Glomerular endothelial cell (primary cell): ENCODE results near the gene OR7A17. TPM values are rescaled to one million over a fixed set of nuclear protein-coding genes. Genes with fewer than 3 reads are reported as not detected.

Source experiments
- DNase-seq: peaks from one replicate; pipeline ENCODE4 v3.0.0-alpha.2; 2011; ENCODE audit warnings: low read depth, low spot score; ENCODE audit errors: extremely low read depth
- total RNA-seq: library from RNA; depleted of rRNA; stranded (reverse); fragments of >200 nt; gene quantifications from 2 replicates; pipeline ENCODE4 v1.2.3, GENCODE V29; 2015

OR7A17 gene
- total RNA-seq = not detected in 2 replicates

- DNase-seq = no peak
Observed at GRCh38 chr19:14886032-14886431, at the start of gene OR7A17. TSS of gene OR7A17 (minus strand) at chr19:14886132. CDS start at chr19:14881355, 4,777 bp downstream.

GRCh38 chr19:14933506-14933905, 47.6 kb upstream of the OR7A17 start:
- no peak for DNase-seq

DNA sequence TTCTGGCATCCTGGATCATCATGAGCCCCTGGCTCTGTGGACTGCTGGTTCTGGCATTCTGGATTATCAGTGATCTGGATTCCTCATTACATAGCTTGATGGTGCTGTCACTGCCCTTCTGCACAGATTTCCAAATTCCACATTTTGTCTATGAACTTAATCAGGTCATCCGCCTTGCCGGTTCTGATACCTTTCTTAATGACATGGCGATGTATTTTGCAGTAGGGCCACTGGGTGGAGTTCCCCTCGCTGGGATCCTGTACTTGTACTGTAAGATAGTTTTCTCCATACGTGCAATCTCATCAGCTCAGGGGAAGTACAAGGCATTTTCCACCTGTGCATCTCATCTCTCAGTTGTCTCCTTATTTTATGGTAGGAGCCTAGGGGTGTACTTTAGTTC, 30.9 kb upstream of the OR7A17 start:
- DNase-seq = no peak

DNA sequence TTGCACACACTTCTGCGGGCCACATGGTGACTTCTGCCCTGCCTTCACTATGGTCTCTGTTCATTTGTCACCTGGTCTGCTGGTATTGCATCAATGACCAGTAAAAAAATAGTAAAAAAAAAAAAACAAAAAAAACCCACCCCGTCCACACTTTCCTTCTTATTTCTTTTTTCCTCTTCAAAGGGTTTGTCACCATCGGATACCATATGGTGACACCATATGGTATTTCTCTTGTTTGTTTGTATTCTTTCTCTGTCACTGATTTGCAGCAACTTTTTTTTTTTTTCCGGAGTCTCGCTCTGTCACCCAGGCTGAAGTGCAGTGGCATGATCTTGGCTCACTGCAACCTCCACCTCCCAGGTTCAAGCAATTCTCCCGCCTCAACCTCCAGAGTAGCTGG, 29.2 kb upstream of the OR7A17 start:
- DNase-seq = no peak

GRCh38 chr19:14906711-14907110, 20.8 kb upstream of the OR7A17 start:
- DNase-seq = no peak

DNA sequence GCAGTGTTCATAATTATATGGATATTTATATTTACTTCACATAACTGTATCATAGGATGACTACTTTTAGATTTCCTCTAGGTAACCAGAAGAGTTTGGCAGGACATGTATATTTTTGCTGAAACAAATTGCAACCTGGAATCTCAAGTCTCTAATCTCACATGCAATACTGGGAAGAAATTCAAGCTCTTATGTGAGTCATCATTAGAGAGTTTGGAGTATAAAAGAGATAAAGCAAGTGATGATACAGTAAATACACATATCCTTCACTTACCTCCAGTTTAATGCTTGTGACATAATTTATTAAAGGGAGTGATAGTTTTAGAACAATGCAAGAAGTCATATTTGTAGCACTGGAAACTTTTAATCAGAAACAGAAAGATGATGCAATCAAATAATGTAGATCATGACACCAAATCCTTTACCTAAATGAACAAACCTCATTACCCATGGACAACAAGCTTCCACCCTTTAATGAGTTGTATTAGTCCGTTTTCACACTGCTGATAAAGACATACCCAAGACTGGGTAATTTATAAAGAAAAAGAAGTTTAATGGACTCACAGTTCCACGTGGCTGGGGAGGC, 15.8 kb upstream of the OR7A17 start:
- no peak for DNase-seq

DNA sequence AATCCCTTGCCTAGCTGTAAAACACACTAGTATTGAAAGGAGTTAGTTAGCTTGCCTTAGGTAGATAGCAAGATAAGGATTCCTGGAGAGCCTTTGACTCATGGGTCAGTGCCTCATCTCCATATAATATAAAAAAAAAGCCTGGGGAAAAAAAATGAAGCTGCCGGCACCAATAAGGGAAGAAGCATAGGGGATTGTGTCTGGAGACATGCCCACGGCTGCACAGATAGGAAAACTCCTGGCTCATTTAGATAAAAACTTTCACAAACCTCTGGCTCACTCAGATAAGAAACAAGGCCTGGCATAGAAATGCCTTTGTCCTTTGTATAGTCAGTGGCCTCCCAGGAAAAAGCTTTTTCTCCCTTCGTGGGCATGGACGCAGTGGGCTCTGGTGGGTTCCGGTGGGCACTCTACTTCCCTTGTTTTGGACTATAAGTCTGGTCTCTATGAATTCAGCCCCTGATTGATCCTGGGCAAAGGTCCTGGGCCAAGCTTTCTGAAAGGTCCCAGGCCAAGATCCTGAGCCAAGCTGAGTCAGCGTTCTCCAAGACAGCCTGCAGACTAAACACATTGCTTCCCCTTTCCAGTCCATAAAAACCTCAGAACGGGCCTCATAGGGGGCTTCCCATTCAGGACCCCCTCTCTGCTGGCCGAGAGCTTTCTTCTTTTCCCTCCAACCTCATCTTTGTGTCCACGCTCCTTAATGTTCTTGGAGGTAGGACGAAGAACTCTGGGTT, 4.9 kb upstream of the OR7A17 start:
- DNase-seq = no peak

GRCh38 chr19:14889994-14890642, 4.2 kb upstream of the OR7A17 start:
- DNase-seq = no peak

DNA sequence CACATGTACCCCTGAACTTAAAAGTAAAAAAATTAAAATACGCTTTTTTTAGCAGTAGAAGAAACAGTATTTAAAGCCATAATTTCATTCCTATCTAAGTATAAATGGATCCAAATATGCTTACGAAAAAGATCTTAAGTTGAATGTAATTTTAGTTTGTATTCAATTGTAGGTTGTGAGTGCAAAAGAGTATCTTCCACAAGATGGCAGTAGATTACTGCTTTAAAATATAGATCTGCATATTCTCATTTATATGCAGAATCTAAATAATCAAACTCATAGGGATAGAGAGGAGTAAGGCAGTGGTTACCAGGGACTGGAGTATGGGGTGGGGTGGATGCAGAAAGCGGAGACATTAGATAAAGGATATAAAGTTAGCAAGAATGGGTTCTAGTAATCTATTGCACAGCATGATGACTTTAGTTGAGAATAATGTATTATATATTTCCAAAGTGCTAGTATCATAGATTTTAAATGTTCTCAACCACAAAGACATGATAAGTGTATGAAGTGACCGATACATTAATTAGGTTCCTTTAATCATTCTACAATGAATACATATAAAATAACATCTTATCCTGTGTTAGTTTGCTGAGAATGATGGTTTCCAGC, 14.2 kb downstream of the OR7A17 start:
- no peak for DNase-seq

GRCh38 chr19:14868497-14868896, 17.4 kb downstream of the OR7A17 start:
- DNase-seq = no peak

DNA sequence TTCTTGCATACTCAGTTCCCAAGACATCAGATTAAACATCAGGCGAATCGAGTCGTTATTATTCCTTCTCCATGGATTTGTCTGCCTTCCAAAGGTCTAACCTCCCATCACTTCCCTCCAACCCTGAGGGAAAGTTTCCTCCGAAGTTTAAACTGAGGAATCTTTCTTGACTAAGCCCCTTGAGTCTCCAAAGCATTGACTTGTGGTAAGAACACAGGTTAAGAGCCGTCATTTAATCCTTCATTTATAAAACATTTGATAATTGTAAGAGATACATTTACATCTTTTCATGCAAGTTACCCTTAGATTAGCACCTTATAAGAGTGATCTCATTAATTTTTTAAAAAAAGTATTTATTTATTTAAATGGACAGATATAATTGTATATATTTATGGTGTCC, 37.1 kb downstream of the OR7A17 start, which contains the start of gene OR7A10:
Gene OR7A10, minus strand, starts transcription at position 101 of the 400 bp plus-strand sequence. CDS start 7,045 bp downstream, outside the sequence.
- no peak for DNase-seq

- DNase-seq = no peak
Observed at GRCh38 chr19:14843578-14843977, 42.4 kb downstream of the OR7A17 start.

GRCh38 chr19:14843169-14843568, 42.8 kb downstream of the OR7A17 start:
- DNase-seq = no peak

DNA sequence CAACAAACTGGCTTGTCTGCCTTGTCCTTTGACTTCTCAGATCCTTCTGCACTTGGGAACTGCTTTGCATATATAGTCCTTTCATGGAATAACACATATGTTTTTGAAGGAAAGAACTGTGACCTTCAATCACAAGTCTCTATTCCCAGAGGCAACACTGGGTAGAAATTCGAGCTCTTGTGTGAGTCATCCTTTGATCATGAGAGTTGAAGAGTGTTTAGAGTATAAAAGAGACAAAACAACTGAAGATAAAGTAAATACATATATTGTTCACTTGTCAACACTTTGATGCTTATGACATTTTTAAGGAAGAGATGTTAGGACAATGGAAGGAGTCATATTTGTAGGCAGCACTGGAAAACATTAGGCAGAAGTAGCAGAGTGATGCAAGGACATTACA, 45.7 kb downstream of the OR7A17 start:
- no peak for DNase-seq

DNA sequence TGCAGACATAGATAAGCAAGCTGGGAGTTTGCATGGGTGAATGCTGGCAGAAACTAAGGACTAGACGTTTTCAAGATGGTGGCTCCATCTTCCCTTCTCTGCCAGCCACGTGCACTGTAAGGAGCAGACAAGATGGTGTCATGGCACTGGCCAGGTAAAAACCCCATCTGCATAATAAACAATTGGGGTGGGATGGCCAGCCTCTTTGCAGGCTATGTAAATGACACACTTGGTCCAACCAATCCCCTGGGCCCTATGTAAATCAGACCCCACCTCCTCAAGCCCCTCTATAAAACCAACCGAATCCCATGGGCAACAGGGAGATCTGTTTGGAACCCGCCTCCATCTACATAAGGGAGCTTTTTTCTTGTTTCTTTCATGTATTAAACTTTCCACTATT, 48.5 kb downstream of the OR7A17 start:
- no peak for DNase-seq

GRCh38 chr19:14835011-14835410, 50.9 kb downstream of the OR7A17 start, which contains the start of the genes OR7A5 and OR7C1:
TSS of gene OR7A5 (minus strand) at chr19:14835185. CDS start at chr19:14828241, 6,944 bp downstream.
TSS of gene OR7C1 (minus strand) at chr19:14835185. CDS start at chr19:14800136, 35,049 bp downstream.
- DNase-seq = no peak

- DNase-seq = no peak
Observed at GRCh38 chr19:14830702-14831101, 55.2 kb downstream of the OR7A17 start.
